HG02885 (cell line): ENCODE measurements around the gene ZNF3.

Source experiments
- ATAC-seq: cut with Tn5 transposase; IDR thresholded peaks from one replicate; pipeline ENCODE4 v1.9.1; 2021; ENCODE audit warnings: mild to moderate bottlenecking; ENCODE audit not compliant: unreplicated experiment, poor library complexity

Gene ZNF3

DNA sequence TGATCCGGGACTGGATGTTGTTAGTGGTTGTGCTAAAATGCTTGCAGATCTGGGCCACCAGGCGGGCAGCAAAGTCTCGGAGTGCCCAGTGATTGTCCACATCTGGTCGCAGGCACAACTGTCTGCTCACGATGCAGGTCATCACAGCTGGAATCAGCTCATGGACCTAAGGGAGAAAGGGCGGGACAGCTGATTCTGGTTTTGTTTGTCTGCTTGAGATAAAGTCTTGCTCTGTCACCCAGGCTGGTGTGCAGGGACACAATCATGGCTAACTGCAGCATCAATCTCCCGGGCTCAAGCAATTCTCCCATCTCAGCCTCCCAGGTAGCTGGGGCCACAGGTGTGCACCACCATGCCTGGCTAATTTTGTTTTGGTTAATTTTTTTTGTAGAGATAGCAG, 29.6 kb upstream of the ZNF3 start:
- no peak for ATAC-seq

GRCh38 chr7:100109521-100110163, 28.1 kb upstream of the ZNF3 start:
- ATAC-seq: no peak

DNA sequence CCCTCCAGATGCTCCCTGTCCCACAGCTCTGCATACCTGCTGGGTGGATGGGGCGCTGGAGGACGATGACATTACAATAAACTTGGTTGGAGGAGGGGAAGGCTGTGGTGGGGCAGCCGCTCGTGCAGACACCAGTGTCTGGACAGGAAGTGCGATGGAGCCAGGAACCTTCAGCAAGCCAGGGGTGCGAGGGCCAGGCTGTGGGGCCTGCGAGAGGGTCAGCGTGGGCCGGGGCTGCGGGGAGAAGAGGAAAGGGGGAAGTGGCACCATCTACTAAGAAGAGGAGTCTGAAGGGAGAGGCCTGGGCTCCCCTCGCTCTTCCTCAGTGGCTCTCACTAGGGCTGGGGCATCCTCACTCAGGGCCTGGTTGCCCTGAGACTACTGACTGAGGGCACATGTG, 26.4 kb upstream of the ZNF3 start:
- ATAC-seq: no peak

DNA sequence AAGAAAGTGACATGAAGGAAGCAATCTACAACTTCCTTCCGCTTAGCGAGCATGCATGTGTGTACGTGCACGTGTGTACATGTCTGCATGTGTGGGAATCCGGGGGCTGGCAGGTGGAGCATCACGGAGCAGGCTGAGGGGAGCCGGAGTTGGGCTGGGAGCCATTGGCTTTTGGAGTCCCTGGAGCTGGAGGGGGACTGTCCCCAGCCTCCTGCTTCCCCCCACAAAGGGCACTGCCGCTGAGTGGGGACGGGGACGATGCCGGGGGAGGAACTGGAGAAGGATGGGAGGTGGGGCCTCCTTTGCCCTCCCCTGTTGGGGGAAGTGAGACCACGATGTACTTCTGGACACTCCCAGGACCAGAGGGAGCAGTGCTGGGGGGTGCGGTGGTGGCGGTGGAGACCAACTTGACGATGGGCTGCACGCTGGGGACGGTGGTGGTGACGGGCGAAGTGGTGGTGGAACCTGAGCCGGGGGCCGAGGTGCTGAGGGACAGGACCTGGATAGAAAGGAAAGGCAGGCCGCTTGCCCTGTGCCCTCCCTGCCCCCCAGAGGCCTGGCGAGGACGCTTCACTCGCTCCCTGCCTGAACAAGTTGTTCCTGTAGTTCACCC, 25.7 kb upstream of the ZNF3 start:
- no peak for ATAC-seq

GRCh38 chr7:100106633-100107032, 25.1 kb upstream of the ZNF3 start:
- no peak for ATAC-seq

DNA sequence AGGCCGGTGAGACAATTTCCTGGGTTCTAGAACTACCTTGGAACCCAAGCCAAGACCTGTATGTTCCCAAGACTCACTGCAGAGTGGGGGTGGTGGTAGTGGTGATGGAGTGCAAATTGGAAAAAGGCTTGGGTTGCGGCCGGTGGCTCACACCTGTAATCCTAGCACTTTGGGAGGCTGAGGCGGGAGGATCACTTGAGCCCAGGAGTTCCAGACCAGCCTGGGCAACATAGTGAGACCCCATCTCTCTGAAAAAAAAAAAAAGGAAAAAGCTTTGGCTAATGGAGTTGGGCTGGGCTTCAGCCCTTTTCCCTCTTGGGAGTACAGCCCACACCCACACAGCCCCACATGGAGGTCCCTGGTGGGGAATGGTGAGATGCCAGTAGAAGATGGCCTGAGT, 24.0 kb upstream of the ZNF3 start:
- no peak for ATAC-seq

GRCh38 chr7:100102950-100103840, 21.7 kb upstream of the ZNF3 start:
- no peak for ATAC-seq

DNA sequence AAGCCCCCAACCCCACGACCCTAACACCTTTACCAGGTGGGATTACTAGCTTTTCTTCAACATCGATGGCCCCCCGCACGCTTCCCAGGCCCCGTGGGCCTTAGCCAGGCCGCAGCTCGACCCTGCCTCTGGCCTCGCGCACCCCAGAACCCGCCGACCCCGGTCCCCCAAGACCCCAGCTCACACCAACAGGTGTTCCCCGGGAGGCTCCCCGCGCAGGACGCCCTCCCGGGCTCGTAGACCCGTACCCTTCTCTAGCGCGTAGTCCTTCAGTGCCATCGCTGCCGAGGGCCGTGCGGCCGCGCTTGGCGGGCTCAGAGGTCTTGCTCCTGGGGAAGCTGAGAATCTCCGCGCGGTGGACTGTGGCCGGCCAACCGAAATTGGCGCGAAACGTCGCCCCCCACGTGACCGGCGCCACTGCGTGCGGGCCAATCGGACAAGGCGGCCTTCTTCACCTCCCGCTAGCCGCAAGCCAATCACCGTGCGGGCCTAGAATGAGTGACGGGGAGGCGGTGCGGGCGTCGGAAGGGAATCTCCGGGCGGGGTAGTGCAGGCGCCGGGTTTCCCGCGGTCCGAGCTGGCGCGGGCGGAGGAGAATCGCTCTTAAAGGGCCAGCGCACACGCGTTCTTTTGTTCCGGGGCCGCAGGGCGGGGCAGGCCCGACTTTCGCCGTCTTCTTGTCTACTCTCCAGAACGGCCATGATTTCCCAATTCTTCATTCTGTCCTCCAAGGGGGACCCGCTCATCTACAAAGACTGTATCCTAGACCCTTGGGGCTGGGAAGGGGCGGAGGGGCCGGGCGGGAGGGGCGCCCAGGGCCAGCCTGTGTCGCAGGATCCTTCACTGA, 19.7 kb upstream of the ZNF3 start, which contains the start of the genes AP4M1 and MCM7:
Gene AP4M1 (plus strand): TSS at position 628 of the 847 bp plus-strand sequence. CDS start 72 bp downstream, at position 700.
Gene MCM7 (minus strand): TSS at position 382 of the 847 bp plus-strand sequence. CDS start 103 bp downstream, at position 279.
- peak; percentile 87 for ATAC-seq

DNA sequence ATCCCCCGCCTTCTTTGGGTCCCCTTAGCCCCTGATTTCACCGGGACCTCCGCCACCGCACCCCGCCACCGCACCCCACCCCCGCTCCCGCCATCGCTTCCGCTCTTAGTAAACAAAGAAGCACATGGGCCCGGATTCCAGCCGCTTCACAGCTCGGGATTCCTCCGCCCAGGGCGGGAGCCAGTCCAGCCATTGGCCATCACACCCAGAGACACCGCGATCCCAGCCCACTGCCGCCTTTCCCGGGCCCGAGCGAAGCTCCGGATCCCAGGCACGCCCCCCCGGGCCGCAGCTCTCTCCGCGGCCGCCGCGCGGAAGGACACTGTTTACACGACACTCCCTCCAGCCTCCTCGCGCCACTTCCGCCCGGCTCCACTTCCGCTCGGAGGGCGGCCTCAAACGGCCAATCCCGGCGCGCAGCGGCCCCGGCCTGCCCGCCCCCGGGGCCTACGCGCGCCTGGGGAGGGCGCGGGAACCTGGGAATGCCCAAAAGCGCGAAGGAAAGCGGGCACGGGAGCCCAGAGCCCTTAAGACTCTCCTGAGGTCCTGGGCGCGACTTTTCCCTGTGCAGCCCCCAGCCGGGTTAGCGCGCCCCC, 19.0 kb upstream of the ZNF3 start:
- peak; percentile 72 for ATAC-seq

DNA sequence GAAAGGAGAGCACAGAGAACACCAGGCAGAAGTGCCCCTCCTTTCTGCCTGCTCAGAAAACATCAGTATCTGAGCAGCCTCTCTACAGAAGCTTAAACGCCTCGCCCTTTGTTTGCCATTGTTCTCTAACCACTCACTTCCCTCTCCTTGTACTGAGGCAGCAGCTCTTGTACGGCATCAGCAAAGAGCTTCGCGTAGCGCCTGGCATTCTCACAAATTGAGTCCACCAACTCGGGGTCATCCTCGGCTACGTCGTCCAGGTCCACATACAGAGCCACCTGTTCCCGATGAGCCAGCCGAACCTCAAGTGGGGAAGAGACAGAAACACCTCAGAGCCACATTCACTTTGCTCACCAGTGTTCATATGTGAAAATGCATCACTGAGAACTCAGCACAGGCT, 17.9 kb upstream of the ZNF3 start:
- ATAC-seq: no peak

DNA sequence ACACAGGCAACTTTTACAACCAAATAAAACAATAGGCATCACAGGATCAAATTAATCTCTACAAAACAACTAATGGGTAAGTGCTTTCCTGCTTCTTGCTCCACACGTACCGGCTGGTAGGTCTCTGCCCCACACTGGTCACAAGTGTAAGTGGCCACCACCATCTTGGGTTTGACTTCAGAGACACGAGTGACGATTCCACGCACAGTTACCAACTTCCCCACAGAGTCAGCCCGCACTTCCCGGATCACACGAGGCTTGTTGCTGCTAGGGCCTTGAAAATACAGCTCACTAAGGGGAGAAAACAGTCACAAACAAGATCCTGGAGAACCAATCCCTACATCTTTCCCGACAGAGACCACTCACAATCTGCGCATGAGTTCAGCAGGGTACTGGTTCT, 17.4 kb upstream of the ZNF3 start:
- ATAC-seq: no peak

- no peak for ATAC-seq
These were observed 14.2 kb upstream of the ZNF3 start for GRCh38 chr7:100095704-100096103.

DNA sequence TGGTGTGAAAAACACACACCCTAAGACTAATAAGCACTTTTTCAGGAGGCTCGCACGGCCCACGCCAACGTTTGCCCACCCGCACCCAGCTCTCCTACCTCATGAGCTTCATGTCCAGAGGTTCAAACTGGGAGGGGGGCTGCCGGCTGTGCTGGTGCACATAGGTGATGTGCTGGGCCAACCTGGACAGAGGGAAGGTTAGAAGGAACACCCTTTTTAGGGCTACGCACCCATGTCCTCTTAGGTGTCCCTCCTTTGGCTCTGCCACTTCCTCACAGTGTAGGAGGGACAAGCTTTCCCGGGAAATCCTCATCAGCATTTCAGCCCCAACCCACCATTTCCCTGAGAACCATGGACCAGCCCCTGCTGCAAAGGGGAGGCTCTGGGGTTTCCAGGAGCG, 13.8 kb upstream of the ZNF3 start:
- no peak for ATAC-seq

DNA sequence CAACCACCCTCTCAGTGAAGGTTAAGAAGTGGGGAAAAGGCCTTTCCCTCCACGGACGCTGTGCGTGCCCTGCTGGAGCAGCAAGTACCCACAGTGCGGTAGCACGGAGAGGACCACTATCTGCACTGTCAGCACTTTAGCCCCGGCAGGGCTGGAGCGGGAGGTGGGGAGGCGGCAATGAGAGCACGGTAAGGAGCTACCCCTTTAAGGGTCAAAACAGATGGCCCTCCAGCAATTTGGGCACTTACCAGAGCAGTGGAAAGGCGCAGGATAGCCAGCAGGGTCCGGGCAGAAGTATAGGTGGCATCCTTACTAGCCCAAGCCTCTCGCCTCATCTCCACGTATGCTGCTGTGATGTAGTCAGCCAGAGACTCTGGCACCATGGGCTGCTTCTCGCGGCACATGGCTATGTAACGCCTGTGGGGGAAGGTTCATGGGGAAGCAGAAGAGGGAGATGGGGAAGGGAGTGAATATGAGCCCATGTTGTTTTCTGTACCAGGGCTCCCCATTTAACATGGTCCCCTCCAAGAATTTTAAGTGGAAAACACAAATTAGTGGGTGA, 12.5 kb upstream of the ZNF3 start:
- no peak for ATAC-seq

- no peak for ATAC-seq
These were observed 12.0 kb upstream of the ZNF3 start for GRCh38 chr7:100093498-100093897.

DNA sequence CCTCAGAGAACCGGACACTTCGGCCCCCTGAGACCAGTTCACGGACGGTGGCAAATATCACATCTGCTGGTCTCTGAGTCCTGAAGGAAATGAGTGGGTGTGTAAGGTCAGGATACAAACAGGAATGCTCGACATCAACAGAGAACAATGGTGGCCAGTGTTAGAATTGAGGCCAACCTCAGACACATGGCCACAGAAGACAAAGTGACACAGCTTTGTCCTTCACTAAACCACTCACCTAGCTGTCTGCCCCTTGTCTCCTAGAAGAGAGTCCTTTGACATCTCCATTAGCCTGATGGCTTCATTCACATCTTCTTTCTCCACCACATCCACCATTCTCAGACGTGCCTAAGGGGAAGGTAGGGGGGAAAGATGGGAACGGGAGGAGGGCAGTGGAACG, 11.5 kb upstream of the ZNF3 start:
- ATAC-seq: no peak

DNA sequence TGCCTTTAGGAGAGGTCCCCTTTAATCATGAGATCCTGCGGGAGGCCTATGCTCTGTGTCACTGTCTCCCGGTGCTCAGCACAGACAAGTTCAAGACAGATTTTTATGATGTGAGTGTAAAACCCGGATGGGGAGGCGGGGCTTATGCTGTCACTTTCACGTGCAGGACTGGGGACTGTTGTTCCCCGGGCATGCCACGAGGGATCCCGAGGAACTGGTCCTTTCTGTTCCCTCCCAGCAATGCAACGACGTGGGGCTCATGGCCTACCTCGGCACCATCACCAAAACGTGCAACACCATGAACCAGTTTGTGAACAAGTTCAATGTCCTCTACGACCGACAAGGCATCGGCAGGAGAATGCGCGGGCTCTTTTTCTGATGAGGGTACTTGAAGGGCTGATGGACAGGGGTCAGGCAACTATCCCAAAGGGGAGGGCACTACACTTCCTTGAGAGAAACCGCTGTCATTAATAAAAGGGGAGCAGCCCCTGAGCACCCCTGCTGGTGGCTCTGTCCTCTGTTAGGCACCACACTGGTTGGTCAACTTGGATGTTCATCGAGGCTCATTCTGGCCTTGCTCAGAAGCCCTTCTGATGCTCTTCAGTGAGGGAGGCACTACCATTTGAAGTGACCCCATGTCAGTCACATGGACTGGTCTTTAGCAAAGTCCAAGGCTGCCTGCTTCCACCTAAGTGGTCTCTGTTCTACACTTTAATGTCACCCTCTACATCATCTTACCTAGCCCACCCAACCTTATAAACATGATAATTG, 10.1 kb upstream of the ZNF3 start:
- ATAC-seq: no peak

GRCh38 chr7:100090527-100091410, 9.2 kb upstream of the ZNF3 start:
- no peak for ATAC-seq
